Smooth muscle cell of the brain vasculature (primary cell): ENCODE measurements around the gene HSPB8.

Experiments
- DNase-seq: peaks from one replicate; pipeline ENCODE4 v3.0.0-alpha.2; 2012; ENCODE audit warnings: low read depth, low spot score

Gene HSPB8

DNA sequence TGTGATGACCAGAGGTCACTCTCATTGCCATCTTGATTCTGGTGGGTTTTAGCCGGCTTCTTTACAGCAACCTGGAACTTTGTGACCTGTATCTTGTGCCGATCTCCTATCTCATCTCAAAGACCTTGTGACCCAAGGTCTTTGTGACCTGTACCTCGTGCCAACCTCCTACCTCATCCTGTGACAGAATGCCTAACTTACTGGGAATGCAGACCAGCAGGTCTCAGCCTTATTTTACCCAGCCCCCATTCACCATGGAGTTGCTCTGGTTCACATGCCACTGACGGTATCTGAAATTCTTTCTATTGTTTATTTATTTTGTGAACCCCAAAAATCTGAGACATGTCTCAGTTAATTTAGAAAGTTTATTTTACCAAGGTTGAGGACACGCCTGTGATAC lies 7.4 kb upstream of the HSPB8 start:
- no peak for DNase-seq

DNA sequence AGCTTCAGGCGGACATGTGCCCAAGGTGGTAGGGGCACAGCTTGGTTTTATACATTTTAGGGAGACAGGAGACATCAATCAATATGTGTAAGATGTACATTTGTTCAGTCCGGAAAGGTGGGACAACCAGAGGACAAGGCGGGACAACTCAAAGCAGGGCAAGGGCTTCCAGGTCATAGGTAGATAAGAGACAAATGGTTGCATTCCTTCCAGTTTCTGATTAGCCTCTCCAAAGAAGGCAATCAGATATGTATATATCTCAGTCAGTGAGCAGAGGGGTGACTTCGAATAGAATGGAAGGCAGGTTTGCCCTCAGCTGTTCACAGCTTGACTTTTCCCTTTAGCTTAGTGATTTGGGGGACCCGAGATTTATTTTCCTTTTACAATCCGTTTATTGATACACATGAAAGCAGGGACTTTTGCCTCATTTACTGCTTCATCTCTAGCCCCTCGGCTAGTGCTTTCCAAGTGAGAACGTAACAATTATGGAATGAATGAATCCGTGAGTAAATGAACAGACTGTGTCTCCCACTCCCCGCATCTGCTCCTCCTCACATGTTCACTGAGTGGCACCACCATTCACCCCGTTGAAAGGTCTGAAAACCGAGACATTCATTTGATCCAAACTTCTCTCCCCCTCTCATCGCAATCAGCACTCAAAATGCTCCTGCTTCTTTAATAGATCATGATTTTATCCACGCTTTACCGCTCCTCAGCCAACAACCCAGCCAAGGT lies 6.9 kb upstream of the HSPB8 start:
- no peak for DNase-seq

DNA sequence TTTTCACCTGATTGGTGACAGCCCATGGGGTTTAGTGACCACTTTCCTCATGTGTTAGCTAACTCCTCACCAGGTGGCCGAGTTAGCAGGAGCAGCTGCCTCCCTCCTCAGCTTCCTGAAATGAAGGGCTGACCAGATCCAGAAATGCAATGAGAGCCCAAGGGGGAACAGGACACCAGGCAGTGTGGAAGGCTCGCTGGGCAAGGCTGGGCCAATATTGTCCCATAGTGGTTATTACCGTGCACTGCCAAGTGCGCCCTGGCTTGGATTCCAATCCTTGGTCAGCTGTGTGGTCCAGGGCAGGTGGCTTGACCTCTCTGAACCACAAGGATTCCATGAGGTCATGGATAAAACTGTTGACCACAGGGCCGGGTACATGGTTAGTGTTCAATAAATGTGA lies 3.6 kb upstream of the HSPB8 start:
- no peak for DNase-seq

DNA sequence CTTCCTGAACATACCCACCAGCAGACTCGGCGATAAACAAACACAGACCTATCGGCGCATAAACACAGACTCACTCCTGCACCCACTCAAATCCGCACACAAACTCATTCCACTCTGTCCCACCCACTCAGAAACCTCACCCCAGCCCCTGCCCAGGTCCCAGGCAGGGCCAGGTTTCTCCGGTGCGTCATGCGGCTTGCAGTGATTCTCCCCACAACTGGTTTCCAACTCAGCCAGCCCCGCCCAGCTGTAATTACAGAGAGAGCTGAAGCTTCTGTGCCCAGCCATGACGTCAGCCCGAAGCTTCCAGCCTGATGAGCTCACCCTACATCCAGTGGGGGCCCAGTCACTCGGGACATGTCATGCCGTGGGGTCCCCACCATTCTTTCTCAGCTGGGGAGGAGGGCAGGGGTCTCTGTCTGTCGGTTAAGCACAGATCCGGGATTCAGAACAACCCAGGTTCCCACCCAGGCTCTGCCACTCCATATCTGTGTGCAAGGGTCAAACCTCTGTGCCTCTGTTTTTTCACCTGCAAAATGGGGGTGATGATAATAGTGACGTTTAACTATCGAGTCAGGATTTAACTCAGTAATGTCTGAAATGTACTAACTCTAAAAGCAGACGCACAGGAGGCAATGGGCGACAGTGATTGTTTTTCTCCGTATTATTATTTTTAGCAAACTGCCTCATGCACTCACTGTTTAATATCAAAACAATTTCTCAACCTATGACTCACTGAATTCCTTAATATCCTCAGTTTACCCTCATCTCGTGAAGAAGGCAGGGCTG lies 2.3 kb upstream of the HSPB8 start:
- DNase-seq = peak; percentile 41

DNA sequence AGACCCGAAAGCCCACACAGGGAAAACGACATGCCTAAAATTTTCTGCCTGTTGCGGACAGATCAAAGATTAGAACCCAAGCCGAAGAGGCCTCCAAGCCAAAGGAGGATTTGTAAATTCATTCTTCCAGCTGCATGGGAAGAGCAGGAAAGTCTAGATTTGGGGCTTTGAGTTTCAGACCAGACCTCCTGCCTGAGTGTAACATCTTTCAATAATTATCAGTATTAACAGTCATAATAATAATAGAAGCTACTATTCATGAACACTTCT lies 1.7 kb upstream of the HSPB8 start:
- no peak for DNase-seq

DNA sequence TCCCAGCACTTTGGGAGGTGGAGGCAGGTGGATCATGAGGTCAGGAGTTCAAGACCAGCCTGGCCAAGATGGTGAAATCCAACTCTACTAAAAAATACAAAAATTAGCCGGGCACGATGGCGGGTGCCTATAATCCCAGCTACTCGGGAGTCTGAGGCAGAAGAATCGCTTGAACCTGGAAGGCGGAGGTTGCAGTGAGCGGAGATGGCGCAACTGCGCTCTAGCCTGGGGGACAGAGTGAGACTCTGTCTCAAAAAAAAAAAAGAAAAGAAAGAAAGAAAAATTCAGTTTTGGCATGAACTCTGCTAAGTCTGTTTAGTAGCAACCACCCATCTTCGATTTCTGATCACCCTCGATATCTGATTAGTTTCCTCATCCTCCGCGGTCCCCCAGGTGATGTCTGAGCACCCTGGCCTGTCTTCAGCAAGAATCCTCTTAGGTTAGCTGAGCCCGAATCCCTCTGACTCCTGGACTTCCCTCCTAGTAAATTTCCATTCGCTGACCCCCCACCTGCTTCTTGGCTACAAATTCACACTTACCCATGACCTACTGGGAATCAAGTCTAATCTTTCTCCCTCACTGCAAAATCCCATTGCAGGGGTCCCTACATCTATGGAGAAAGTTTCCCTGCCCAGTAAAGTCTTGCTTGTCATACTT lies 879 bp upstream of the HSPB8 start:
- DNase-seq = no peak

DNA sequence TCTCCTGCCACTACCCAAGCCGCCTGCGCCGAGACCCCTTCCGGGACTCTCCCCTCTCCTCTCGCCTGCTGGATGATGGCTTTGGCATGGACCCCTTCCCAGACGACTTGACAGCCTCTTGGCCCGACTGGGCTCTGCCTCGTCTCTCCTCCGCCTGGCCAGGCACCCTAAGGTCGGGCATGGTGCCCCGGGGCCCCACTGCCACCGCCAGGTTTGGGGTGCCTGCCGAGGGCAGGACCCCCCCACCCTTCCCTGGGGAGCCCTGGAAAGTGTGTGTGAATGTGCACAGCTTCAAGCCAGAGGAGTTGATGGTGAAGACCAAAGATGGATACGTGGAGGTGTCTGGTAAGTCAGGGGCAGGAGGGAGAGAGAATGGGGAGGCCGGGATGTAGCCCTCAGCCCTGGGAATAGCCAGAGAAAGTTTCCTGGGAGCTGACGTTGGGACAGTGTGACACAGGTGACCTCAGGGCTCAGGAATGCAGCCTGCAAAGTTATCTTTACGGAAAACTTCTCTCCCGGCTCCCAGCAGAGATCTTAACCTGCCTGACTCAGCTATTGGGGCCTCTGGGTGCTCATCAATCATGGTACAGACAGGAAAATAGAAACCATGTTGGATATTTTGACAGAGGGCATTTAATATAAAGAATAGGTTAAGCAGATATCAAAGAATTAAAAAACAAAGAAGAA lies 747 bp downstream of the HSPB8 start:
- no peak for DNase-seq

DNA sequence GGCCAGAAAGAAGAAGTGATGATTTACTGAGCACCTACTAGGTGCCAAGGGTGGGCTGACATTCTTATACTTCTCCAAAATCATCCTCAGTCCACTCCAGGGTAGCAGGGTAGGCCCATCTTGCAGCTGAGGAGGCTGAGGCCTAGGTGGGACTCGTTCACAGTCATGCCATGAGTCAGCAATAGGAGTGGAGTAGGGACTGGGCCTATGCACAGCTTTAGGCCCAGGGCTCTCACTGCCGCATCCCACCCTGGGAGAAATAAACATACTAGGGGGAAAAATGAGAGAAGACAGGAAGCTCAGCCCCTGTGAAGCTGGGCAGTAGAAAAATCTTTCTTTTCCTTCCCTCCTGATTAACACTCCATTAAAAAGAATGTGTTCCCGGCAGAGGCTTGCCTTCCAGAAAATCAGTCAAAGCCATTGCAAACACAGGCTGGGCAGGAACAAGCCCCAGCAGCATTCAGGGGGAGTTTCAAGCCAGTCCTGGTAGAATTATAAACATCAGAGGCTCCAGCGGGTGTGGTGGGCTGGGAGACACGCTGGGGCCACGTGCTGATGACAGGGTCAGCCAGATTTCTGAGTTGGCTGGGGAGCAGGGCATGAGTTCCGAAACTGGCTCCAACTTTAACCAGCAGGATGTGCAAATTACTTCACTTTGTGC lies 1.8 kb downstream of the HSPB8 start:
- no peak for DNase-seq

DNA sequence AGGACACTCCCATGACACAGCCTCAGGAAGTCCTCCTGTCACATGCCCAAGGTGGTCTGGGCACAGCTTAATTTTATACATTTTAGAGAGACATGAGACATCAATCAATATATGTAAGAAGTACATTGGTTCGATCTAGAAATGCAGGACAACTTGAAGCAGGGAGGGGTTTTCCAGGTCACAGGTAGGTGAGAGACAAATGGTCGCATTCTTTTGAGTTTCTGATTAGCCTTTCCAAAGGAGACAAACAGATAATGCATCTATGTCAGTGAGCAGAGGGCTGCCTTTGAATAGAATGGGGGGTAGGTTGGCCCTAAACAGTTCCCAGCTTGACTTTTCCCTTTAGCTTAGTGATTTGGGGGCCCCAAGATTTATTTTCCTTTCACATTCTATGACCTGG lies 2.5 kb downstream of the HSPB8 start:
- DNase-seq = no peak

DNA sequence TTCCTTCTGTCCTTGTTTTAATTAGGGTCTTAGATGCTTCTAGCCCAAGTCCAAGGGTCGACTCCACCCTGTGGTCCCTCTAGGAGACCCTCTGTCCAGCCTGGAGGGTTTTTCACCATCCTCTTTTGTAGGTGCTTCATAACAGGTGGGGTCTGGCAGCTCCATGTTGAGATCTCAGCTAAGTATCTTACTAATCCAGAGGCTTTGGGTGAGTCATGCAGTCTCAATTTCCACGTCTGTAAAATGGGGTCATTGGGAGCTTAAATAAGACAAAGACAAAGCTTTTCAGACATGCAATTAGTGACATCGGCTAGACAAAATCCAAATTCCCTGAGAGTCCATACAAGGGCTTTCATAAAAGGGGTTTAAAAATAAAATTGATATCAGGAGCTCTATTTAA lies 3.2 kb downstream of the HSPB8 start:
- no peak for DNase-seq

DNA sequence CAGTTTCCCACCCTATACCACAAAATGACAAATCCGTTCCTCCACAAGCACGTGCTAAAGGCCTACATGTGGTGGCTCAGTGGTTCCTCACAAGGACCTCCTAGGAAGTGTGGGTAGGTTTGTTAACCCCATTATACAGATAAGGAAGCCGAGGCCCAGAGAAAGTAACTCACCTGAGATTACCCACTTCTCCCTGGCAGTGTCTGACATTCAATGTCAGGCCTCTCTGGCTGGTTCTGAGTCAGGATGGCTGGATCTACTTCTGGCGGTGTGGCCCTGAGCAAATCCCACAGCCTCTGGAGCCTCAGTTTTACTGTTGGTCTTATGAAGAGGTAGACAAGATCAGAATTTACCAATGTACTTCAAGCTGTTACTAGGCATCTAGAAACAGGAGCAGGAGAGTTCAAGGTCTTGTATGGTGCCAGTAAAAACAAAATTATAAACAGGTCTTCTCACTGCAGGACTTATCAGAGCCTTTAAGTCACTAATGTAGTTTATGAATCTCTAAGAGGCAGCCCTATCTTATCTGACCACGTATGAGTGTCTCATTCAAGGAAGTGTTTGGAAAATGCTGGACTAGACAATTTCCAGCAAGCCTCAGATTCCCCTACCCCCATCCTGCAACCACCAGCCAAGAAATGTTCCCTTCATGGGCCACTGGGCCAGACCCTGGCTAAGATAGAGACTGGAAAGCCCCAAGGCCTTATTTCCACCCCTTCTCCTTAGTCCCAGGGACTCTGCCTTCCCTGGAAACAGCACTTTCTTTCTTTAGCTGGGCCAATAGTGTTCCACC lies 4.2 kb downstream of the HSPB8 start:
- DNase-seq = no peak

DNA sequence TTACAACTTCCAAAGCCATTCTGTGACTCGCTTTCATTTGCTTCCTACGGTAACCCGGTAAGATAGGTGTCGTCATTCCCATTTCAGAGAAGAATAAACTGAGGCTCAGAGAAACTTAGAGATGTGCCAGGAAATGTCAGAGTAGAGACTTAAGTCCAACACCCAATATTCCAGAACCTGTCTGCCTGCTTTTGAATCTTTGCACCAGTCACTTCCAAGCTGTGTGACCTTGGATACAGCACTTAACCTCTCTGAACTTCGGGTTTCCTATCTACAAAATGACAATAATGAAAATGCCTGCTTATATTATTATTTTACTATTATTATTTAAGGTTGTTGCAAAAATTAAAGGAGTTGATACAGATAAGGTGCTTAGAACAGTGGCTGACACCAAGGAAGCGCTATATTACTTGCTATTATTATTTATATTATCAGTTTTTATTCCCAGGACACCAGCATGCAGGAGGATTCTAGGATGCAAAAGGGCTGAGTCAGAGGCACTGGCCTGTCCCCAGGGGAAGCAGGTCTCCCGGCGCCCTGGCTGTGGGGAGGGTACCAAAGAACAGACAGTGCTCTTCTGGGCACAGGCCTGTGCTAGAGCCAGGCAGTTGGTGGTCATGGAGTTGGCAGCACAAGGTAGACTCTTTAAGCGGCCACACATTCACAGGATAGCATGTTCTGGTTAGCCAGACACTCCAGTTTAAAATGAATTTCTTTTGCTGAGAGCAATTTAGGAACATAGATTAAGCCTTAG lies 5.4 kb downstream of the HSPB8 start:
- no peak for DNase-seq

DNA sequence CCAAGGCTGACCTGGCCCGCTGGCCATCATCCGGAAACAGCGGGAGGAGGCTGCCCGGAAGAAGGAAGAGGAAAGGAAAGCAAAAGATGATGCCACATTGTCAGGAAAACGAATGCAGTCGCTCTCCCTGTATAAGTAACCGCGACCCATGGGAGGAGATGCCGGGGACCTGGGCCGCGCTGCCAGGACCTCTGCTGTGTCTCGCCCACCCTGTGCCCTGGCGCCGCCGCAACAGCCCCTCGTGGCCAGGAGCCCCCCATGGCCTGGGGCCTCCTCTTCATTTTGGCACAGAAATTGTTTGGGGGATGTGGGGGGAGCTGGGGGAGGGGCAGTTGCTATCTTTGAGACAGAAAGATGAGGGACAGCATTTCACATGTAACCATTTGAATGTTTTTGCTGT lies 16.5 kb downstream of the HSPB8 start:
- no peak for DNase-seq

DNA sequence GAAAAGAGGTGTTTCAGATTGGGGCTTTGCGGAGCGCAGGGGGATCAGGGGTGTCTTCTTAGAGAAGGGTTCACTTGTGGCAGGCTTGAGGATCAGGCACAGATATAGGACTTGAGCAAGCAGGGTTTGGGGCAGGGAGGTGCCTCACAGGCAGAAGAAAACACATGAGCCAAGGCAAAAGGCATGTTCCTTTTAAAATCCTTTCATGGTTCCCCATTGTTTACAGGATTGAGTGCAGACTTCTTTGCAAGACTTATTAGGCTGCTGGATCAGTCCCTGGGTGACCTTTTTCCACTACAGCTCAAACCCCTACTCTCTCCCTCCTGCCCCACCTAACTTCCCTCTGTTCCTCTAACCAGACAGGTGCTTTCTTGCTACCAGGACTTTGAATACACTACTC lies 19.7 kb downstream of the HSPB8 start:
- no peak for DNase-seq

DNA sequence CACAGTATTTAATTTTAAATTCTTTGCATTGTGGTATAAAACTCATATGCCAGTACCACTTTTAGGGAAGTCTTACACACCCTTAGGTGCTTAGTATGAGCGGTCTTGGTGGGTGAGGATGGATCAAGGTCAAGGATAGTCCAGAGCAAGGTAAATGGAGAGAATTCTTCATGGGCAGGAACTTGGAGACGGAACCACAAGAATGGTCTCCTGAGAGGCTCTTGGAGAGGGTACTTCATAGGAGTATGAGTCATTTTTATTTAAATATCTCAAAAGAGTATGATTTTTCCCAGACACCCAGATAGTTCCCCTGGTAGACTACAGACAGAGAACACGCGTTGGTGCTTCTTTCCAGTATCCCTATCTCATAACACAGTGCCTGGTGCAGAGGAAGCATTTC lies 21.9 kb downstream of the HSPB8 start:
- DNase-seq = no peak

DNA sequence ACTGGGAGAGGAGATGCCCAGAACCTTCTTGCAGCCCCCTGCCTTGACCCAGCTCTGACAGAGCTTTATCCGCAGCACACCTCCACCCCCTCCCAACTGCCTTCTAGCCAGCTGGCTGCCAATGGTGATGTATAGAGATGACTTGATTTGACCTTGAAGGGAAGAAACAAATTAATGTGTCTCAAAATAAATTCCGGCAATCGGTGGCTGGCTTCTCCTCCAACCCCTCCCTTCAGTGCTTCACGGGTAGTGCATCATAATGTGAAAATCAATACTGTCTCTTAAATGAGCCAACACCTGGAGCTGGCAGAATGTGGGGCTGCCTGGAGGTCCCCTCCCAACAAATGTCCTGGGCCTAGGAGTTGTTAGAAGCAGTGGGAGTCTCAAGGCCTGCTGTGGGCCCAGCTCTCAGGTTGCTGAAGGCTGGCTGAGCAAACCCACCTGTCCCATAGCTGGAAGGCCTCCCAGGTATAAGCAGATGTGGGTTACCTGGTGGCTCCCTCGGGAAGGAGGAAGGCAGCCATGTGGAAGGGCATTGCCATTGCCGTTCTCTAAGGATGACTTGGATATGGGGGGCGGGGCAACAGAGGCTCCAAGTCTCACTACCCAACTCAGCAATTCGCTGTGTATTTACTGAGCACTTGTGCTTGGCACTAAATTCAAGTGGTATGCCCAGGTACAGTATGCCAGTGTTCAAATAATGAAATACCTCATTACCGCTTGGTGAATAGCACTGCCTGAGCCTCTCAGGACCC lies 23.2 kb downstream of the HSPB8 start:
- no peak for DNase-seq

DNA sequence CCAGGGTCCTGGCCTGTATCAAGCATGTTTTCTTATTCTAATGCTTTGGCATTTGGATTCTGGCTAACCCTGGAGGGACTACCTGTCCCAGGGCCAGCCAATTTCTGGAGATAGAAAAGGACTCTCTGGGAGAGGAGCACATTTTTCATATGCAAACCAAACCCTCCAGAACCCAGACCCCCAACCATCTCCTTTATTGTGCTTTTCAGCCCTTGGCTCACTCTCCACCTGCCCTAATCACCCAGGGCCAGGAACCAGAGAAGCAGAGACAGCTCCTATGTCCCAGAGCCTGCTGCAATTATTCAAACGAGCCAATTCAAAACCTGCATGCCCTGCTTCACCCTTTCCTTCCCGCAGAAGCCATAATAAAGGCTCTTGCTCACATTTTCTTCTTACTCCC lies 23.8 kb downstream of the HSPB8 start:
- no peak for DNase-seq

DNA sequence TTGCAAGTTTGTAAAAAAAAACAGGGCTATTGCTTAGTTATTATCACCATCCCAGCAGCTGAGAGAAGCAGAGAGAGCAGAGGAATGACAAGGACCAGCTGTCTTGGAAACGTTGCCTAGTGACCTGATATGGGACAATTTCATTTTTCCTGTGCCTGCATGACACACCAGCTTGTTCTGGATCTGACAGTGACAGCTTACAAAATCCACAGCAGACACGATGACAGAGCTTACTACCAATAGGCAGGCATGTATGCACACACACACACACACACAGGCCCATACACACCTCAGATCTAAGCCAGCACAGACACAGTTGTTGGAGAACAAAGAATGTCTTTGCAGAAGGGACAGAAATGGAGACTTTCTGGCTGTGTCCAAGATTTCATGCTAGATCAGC lies 25.4 kb downstream of the HSPB8 start:
- DNase-seq = no peak

DNA sequence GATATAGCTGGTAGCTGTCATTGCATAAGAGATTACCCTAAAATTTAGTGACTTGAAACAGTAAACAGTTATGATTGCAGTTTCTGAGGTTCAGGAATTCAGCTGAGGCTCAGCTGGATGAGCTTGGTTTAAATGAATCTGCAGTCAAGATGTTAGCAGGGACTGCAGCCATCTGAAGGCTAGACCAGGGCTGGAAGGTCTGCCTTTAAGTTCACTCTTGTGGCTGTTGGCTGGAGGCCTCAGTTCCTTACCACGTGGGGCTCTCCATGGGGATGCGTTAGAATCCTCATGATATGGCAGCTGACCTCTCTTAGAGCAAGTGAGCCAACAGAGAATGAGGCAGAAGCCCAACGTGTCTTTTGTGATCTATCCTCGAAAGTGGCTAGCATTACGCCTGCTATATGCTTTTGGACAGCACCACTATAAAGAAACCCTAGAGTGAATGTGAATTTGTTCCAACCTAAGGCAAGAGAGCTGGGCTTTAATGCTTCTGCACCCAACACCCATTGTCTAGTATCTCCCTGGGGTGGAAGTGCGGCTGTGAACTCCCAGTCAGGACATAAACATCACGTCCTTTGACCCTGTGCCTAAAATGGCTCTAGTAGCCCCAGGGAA lies 26.0 kb downstream of the HSPB8 start:
- DNase-seq = no peak
